ENCODE data around the gene DMXL1. TPM values are rescaled to one million over a fixed set of nuclear protein-coding genes. Genes with fewer than 3 reads are reported as not detected.

DMXL1 gene
- total RNA-seq, 2 donors from 2014 or later: 55.6 to 56.0 TPM

Small RNA genes lying within 50 kb of the gene (microRNA-seq; reads per million reads assigned to microRNA genes)
- 0 to 0.32 reads per million in 2 donors for gene MIR5706 (ENCODE audit: borderline microRNAs expressed in 2 of 2)

Other genes starting within 250 kb of the DMXL1 start
- gene DTWD2, start 82.5 kb upstream of the DMXL1 start, total RNA-seq: 1 to 10 TPM; 7.6 to 8.5 TPM